SK-N-SH (cell line): Measurements from ENCODE around the gene PLAC9. TPM values are rescaled to one million over a fixed set of nuclear protein-coding genes. Genes with fewer than 3 reads are reported as not detected.

Experiments
- CTCF ChIA-PET: fragments of 300-600, 350-600 bp; formaldehyde crosslinking; extraction: SDS; loops from one replicate; lab custom pipeline; 2021; lab: Yijun Ruan, JAX
- POLR2A ChIA-PET: fragments of 350-600 bp; sonication (Branson Sonifier 250); formaldehyde crosslinking; extraction: SDS; loops from one replicate; lab custom pipeline; 2020; ENCODE audit warnings: antibody characterized with exemption, inconsistent platforms; lab: Yijun Ruan, JAX
- DNase-seq: peaks from one replicate; pipeline ENCODE4 v3.0.0; 2012
- H2AFZ ChIP-seq: fragments of 200-600 bp; sonication (generic); 2 replicates; pipeline ENCODE4 v1.8.1; 2016; ENCODE audit warnings: antibody characterized with exemption, mild to moderate bottlenecking, low read depth
- H3F3A ChIP-seq: fragments of 200-600 bp; sonication (generic); replicated peaks from 2 replicates; pipeline ENCODE3; 2016; ENCODE audit warnings: antibody characterized with exemption, mild to moderate bottlenecking; ENCODE audit not compliant: insufficient read depth
- H3K27ac ChIP-seq, 2 experiments: fragments of 200-500 bp in 1 of 2; fragments of 200-600 bp in 1 of 2; sonication (Bioruptor generic) in 1 of 2; sonication (generic), shearing (Covaris generic) in 1 of 2; 2 replicates each; pipeline versions ENCODE4 v1.5.1 to v1.6.1; 2014 to 2016; ENCODE audit warnings: low read depth in 2 of 2, inconsistent platforms in 1 of 2, low read length in 1 of 2, mild to moderate bottlenecking in 1 of 2, mixed read lengths in 1 of 2
- H3K27me3 ChIP-seq: fragments of 200-600 bp; sonication (generic), shearing (Covaris generic); 2 replicates; pipeline ENCODE4 v1.6.1; 2016; ENCODE audit warnings: mixed run types; ENCODE audit not compliant: insufficient read depth
- H3K36me3 ChIP-seq, 2 experiments: fragments of 200-500 bp in 1 of 2; fragments of 200-600 bp in 1 of 2; sonication (Bioruptor generic) in 1 of 2; sonication (generic) in 1 of 2; replicated peaks in 1 of 2; 2 replicates each; pipeline versions ENCODE3 to v1.5.1; 2014 to 2016; ENCODE audit warnings: low read length in 1 of 2, mild to moderate bottlenecking in 1 of 2; ENCODE audit not compliant: insufficient read depth in 2 of 2, control insufficient read depth in 1 of 2
- H3K4me1 ChIP-seq, 2 experiments: fragments of 200-500 bp in 1 of 2; fragments of 200-600 bp in 1 of 2; sonication (Bioruptor generic) in 1 of 2; sonication (generic), shearing (Covaris generic) in 1 of 2; 2 replicates each; pipeline versions ENCODE4 v1.5.1 to v1.6.1; 2014 to 2016; ENCODE audit warnings: low read depth in 1 of 2, low read length in 1 of 2, mixed run types in 1 of 2; ENCODE audit not compliant: insufficient read depth in 2 of 2, control insufficient read depth in 1 of 2
- H3K4me2 ChIP-seq: fragments of 200-600 bp; sonication (generic), shearing (Covaris generic); 2 replicates; pipeline ENCODE4 v1.6.1; 2017; ENCODE audit warnings: mixed run types
- H3K4me3 ChIP-seq, 2 experiments: fragments of 200-500 bp in 1 of 2; fragments of 200-600 bp in 1 of 2; sonication (Bioruptor generic) in 1 of 2; sonication (generic), shearing (Covaris generic) in 1 of 2; 2 replicates each; pipeline versions ENCODE4 v1.5.1 to v1.8.1; 2014 to 2016; ENCODE audit warnings: low read depth in 2 of 2, inconsistent platforms in 1 of 2, low read length in 1 of 2, mild to moderate bottlenecking in 1 of 2, mixed read lengths in 1 of 2, moderate library complexity in 1 of 2
- H3K79me2 ChIP-seq: fragments of 200-600 bp; sonication (generic); 2 replicates; pipeline ENCODE4 v1.8.1; 2017; ENCODE audit warnings: mild to moderate bottlenecking; ENCODE audit not compliant: insufficient read depth
- H3K9ac ChIP-seq: fragments of 200-600 bp; sonication (generic); 2 replicates; pipeline ENCODE4 v1.6.1; 2017; ENCODE audit warnings: mixed run types
- H3K9me2 ChIP-seq: fragments of 200-600 bp; sonication (generic); 2 replicates; pipeline ENCODE4 v1.6.1; 2017; ENCODE audit warnings: mixed run types
- H3K9me3 ChIP-seq: fragments of 200-600 bp; sonication (generic); 2 replicates; pipeline ENCODE4 v1.6.1; 2017; ENCODE audit warnings: mixed run types, mild to moderate bottlenecking, moderate library complexity
- H4K20me1 ChIP-seq: fragments of 200-600 bp; sonication (generic); 2 replicates; pipeline ENCODE4 v1.6.1; 2017; ENCODE audit warnings: mild to moderate bottlenecking, mixed run types; ENCODE audit not compliant: insufficient read depth
- CHD2 ChIP-seq: fragments of 150-350 bp; IDR thresholded peaks from 2 replicates; pipeline ENCODE4 v1.6.1; 2018; ENCODE audit warnings: low read length; ENCODE audit not compliant: partially characterized antibody
- FOXJ3 ChIP-seq: sonication (generic); formaldehyde crosslinking; IDR thresholded peaks from 2 replicates; pipeline ENCODE4 v1.5.1; 2020; ENCODE audit warnings: mild to moderate bottlenecking, missing genetic modification reagents
- GABPA ChIP-seq: IDR thresholded peaks from 2 replicates; pipeline ENCODE4 v1.4.0; 2012; ENCODE audit warnings: low read depth, mild to moderate bottlenecking
- MEF2A ChIP-seq: IDR thresholded peaks from 2 replicates; pipeline ENCODE4 v1.4.0; 2012; ENCODE audit warnings: low read depth, borderline replicate concordance
- MXI1 ChIP-seq: IDR thresholded peaks from 2 replicates; pipeline ENCODE4 v1.6.1; 2012; ENCODE audit warnings: mild to moderate bottlenecking, low read depth, low read length, improper control_type of control experiment
- NFIC ChIP-seq: IDR thresholded peaks from 2 replicates; pipeline ENCODE4 v1.4.0; 2012; ENCODE audit warnings: borderline replicate concordance
- RAD21 ChIP-seq: IDR thresholded peaks from 2 replicates; pipeline ENCODE4 v1.6.1; 2012; ENCODE audit warnings: mild to moderate bottlenecking, low read length
- SIN3A ChIP-seq: IDR thresholded peaks from 2 replicates; pipeline ENCODE4 v1.6.1; 2012; ENCODE audit warnings: low read depth, mild to moderate bottlenecking, low read length, moderate library complexity, borderline replicate concordance
- TAF1 ChIP-seq: IDR thresholded peaks from 2 replicates; pipeline ENCODE4 v1.6.1; 2012; ENCODE audit warnings: low read depth, mild to moderate bottlenecking, low read length, moderate library complexity, borderline replicate concordance
- TCF12 ChIP-seq: IDR thresholded peaks from 2 replicates; pipeline ENCODE4 v1.4.0; 2012
- TEAD4 ChIP-seq: IDR thresholded peaks from 2 replicates; pipeline ENCODE4 v1.4.0; 2012; ENCODE audit warnings: mild to moderate bottlenecking, borderline replicate concordance; ENCODE audit not compliant: insufficient read depth
- YY1 ChIP-seq: IDR thresholded peaks from 2 replicates; pipeline ENCODE4 v1.4.0; 2012; ENCODE audit warnings: low read depth, mild to moderate bottlenecking
- WGBS: methylation state at CpG from one replicate; pipeline ENCODE4 v1.1.6; 2017; ENCODE audit warnings: low lambda C conversion rate; 5-methylcytosine and 5-hydroxymethylcytosine counted together
- polyA plus RNA-seq, 3 experiments: library from polyadenylated mRNA; depleted of rRNA; stranded (reverse); fragments of >200 nt; gene quantifications; 2 replicates each; pipeline ENCODE4 v1.2.3, GENCODE V29; 2012
- TF ChIP-seq, protein P1 (sequence below): IDR thresholded peaks from 2 replicates; pipeline ENCODE4; 2012
- TF ChIP-seq, protein P2 (sequence below): fragments of 200-600 bp; sonication (generic); IDR thresholded peaks from 2 replicates; pipeline ENCODE4 v1.6.1; 2017; ENCODE audit warnings: antibody characterized with exemption, mild to moderate bottlenecking, moderate library complexity
- TF ChIP-seq, protein P3 (sequence below): IDR thresholded peaks from 2 replicates; pipeline ENCODE4 v1.4.0; 2012; ENCODE audit warnings: low read depth, borderline replicate concordance
- TF ChIP-seq, protein P4 (sequence below): IDR thresholded peaks from 2 replicates; pipeline ENCODE4 v1.4.0; 2012; ENCODE audit warnings: low read depth, borderline replicate concordance

The PLAC9 gene
- polyA plus RNA-seq, 1 of the 3 experiments (the other 2 are of a cell fraction): 0.21 TPM

DNA sequence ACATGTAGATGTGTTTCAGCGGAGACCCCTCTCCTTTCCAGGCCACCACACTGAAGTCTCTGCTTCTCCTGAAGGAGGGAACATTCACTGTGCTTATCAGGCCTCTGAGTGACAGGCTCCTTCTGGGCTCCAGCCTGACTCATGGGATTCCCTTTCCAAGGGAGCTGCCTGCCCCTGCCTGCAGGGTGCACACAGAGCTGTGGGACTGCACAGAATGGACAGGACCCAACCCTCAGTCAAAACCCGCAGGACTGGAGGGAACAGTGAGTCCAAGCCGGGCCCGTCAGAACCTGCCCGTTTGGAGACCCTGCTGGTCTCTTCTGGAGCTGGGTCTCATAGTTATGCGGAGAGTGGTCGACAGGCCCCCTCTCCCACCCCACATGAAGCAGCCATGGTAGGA, 32.6 kb downstream of the PLAC9 start:
- Histone ChIP-seq H3K9ac (no peak overlapping the region), H3K9me3 (no peaks in the 10 kb centered on the region), H4K20me1 (no peaks in the 10 kb centered on the region; the same call in 1 of the 2 replicates), H3K79me2 (no peaks in the 10 kb centered on the region; the same call in 1 of the 2 replicates), H3K4me1 (peaks cover 0 to 25% of the 10 kb centered on the region in 2 experiments; a peak in 2 of 4 replicates), H3K4me3 (no peak overlapping the region), H3K27ac (no peak overlapping the region), H3K27me3 (no peaks in the 10 kb centered on the region), H3K9me2 (no peaks in the 10 kb centered on the region), H3K4me2 (no peak overlapping the region)
- CTCF ChIA-PET: interaction anchor here (1.6 kb wide), 1 partner anchor 22 kb away, joined by 8 read pairs; no protein-coding TSS in a partner anchor
- 97% methylated on average over 6 of the region's 7 CpGs for WGBS
- POLR2A ChIA-PET: no interaction called here
- TF ChIP-seq, protein P1, sequence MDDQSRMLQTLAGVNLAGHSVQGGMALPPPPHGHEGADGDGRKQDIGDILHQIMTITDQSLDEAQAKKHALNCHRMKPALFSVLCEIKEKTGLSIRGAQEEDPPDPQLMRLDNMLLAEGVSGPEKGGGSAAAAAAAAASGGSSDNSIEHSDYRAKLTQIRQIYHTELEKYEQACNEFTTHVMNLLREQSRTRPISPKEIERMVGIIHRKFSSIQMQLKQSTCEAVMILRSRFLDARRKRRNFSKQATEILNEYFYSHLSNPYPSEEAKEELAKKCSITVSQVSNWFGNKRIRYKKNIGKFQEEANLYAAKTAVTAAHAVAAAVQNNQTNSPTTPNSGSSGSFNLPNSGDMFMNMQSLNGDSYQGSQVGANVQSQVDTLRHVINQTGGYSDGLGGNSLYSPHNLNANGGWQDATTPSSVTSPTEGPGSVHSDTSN: peak; percentile 80
- TF ChIP-seq, protein P2, sequence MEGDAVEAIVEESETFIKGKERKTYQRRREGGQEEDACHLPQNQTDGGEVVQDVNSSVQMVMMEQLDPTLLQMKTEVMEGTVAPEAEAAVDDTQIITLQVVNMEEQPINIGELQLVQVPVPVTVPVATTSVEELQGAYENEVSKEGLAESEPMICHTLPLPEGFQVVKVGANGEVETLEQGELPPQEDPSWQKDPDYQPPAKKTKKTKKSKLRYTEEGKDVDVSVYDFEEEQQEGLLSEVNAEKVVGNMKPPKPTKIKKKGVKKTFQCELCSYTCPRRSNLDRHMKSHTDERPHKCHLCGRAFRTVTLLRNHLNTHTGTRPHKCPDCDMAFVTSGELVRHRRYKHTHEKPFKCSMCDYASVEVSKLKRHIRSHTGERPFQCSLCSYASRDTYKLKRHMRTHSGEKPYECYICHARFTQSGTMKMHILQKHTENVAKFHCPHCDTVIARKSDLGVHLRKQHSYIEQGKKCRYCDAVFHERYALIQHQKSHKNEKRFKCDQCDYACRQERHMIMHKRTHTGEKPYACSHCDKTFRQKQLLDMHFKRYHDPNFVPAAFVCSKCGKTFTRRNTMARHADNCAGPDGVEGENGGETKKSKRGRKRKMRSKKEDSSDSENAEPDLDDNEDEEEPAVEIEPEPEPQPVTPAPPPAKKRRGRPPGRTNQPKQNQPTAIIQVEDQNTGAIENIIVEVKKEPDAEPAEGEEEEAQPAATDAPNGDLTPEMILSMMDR: no peak; the same call in 1 of the 2 replicates
- TF ChIP-seq, all 33 proteins: peak for 1
- H3F3A ChIP-seq: no peaks in the 10 kb centered on the region
- DNase-seq: no peak
- H3K36me3 ChIP-seq: peaks cover 0 to 21% of the 10 kb centered on the region in 2 experiments
- no peak overlapping the region for H2AFZ ChIP-seq

DNA sequence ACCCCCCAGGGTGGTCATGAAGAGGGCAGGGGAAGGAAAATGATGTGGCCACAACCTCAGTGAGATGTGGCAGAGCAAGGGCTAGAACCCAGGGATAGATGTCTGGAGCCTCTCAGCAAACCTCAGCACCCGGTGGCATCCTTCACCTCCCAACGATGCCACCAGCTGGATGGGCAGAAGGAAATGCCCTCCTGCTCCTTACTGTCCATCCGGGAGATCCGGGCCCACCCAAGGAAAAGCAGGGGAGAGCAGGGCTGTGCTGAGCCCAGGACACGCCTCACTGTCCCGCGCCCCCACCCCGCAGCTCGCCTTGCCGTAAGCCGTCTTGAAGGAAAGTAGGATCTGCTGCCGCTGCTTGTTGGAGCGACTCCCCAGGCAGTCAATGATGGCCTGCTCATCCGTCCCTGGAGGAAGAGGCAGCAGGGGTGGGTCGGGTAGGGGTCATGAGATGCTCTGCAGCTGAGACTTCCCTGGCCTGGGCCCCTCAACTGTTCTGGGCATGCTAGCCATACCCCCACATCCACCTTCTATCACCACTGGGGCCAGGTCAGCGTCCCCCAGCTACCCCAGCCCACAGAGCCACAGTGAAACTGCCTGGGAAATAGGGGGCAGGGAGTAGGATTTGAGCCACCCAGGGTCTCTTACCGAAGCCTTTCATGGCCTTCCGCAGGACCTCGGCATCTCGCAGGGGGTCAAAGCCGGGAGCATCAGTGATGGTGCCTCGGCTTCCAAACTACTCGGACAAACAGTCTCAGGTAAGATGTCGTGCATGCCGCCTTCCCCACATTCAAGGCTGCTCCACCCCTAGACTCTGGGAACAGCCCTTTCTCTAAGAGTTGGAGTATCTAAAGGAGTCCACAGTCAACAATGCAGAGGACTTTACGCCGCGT, 34.3 kb downstream of the PLAC9 start:
- POLR2A ChIA-PET: no interaction called here
- H2AFZ ChIP-seq: no peak overlapping the region
- TF ChIP-seq TCF12 (no peak), NFIC (no peak), CHD2 (no peak), RAD21 (no peak), FOXJ3 (CRISPR knock-in tag) (no peak), TEAD4 (no peak), GABPA (no peak), TAF1 (no peak), MXI1 (no peak), SIN3A (no peak), YY1 (no peak), MEF2A (no peak)
- TF ChIP-seq, protein P3, sequence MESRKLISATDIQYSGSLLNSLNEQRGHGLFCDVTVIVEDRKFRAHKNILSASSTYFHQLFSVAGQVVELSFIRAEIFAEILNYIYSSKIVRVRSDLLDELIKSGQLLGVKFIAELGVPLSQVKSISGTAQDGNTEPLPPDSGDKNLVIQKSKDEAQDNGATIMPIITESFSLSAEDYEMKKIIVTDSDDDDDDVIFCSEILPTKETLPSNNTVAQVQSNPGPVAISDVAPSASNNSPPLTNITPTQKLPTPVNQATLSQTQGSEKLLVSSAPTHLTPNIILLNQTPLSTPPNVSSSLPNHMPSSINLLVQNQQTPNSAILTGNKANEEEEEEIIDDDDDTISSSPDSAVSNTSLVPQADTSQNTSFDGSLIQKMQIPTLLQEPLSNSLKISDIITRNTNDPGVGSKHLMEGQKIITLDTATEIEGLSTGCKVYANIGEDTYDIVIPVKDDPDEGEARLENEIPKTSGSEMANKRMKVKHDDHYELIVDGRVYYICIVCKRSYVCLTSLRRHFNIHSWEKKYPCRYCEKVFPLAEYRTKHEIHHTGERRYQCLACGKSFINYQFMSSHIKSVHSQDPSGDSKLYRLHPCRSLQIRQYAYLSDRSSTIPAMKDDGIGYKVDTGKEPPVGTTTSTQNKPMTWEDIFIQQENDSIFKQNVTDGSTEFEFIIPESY: no peak
- TF ChIP-seq, protein P2: no peak
- TF ChIP-seq, protein P4, sequence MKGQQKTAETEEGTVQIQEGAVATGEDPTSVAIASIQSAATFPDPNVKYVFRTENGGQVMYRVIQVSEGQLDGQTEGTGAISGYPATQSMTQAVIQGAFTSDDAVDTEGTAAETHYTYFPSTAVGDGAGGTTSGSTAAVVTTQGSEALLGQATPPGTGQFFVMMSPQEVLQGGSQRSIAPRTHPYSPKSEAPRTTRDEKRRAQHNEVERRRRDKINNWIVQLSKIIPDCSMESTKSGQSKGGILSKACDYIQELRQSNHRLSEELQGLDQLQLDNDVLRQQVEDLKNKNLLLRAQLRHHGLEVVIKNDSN: no peak

More for the DNA sequence above, 34.3 kb downstream of the PLAC9 start:
- 0 out of 2 replicates have a peak overlapping the region, but pooled peaks have one; percentile 40 for H3K4me2 ChIP-seq
- no peaks in the 10 kb centered on the region for H3K9me2 ChIP-seq
- H3K27me3 ChIP-seq: no peaks in the 10 kb centered on the region
- no peak overlapping the region for H3K4me3 ChIP-seq
- no peaks in the 10 kb centered on the region; the same call in 1 of the 2 replicates for H3K79me2 ChIP-seq
- no peaks in the 10 kb centered on the region for H3K9me3 ChIP-seq
- H3K9ac ChIP-seq: no peak overlapping the region
- H3K27ac ChIP-seq: no peak overlapping the region; a peak in 1 of 4 replicates
- peaks cover 0 to 25% of the 10 kb centered on the region in 2 experiments; a peak in 2 of 4 replicates for H3K4me1 ChIP-seq
- 92% methylated on average over 11 of the region's 28 CpGs for WGBS
- peaks cover 0 to 21% of the 10 kb centered on the region in 2 experiments for H3K36me3 ChIP-seq
- CTCF ChIA-PET: interaction anchor here (0.6 to 2.5 kb wide), 3 partner anchors 21 to 35 kb away, joined by 3 to 10 read pairs (median 3); no protein-coding TSS in a partner anchor
- no peak for DNase-seq
- H3F3A ChIP-seq: no peaks in the 10 kb centered on the region
- no peaks in the 10 kb centered on the region; the same call in 1 of the 2 replicates for H4K20me1 ChIP-seq
